Measurements from ENCODE around the gene IRF5.
A peak's percentile ranks its signal among the peaks of the same experiment; 100 is the strongest.

DNA sequence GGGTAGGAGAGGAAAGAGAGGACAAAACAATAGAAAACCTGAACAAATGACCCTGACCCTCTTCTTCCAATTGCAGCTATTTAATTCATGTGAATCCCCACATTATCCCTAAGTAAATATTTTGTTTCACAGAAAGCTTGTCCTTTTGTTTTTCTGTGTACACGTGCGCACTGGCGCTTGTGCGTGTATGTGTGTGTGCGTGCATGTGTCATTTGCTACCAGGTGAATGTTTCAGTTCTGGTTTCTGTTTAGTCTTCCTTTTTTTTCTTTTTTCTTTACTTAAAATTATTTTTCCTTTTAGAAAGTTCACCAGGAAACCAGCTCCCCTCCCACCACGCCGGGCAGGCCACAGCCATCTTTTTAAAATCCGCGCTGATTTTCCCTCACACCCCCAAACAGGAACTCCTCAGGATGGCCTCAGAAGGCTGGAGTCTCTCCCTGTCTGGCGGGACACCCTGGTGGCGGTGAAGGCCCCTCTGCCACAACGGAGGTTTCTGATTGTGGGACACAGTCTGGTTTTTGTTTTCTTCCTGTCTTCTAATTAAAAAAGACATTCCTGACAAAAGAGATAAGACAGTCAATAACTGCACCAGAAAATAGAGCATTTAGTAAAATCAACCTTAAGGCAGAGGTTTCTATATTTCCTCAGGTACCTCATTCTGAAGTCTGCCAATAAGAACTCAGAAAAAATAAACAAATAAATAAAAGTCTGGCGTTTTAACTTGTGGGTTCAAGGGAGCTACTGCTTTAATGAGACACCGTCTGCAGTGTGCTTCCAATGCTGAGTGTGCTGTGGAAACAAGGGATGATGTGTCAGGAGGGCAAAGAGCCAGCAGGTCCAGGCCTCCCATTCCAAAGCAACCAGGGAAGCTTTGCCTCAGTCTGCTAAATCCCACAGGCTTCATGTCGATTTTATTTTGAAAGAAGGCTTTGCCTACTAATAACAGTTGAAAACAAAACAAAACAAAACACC is 17.4 kb downstream of the IRF5 start:
- TF ChIP-seq EZH2 (optimal IDR thresholded peaks at IDR 0.05; ENCODE audit: low read depth, low read length), result no peak
- TF ChIP-seq EZH2phosphoT487 (IDR thresholded peaks at IDR 0.05; ENCODE audit: low read length), result no peak
- TF ChIP-seq, protein P1, sequence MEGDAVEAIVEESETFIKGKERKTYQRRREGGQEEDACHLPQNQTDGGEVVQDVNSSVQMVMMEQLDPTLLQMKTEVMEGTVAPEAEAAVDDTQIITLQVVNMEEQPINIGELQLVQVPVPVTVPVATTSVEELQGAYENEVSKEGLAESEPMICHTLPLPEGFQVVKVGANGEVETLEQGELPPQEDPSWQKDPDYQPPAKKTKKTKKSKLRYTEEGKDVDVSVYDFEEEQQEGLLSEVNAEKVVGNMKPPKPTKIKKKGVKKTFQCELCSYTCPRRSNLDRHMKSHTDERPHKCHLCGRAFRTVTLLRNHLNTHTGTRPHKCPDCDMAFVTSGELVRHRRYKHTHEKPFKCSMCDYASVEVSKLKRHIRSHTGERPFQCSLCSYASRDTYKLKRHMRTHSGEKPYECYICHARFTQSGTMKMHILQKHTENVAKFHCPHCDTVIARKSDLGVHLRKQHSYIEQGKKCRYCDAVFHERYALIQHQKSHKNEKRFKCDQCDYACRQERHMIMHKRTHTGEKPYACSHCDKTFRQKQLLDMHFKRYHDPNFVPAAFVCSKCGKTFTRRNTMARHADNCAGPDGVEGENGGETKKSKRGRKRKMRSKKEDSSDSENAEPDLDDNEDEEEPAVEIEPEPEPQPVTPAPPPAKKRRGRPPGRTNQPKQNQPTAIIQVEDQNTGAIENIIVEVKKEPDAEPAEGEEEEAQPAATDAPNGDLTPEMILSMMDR (IDR thresholded peaks at IDR 0.05; ENCODE audit: low read length), result peak; percentile 39

All from MM.1S (cell line).